Activated T-cell treated with anti-CD3 and anti-CD28 coated beads for 24 hours (primary cell): ENCODE measurements around the gene GAN.
A peak's percentile ranks its signal among the peaks of the same experiment; 100 is the strongest.

Source experiments
- DNase-seq: peaks from one replicate; pipeline ENCODE4 v3.0.0-alpha.2; 2020; ENCODE audit warnings: low read depth

Gene GAN

GRCh38 chr16:81314603-81315270 lies at the start of gene GAN:
GAN (plus strand) TSS chr16:81314962; CDS start chr16:81315114, 152 bp downstream.
- DNase-seq, result peak; percentile 92

GRCh38 chr16:81265052-81265451 lies 49.7 kb upstream of the GAN start:
- no peak for DNase-seq

GRCh38 chr16:81265658-81266451 lies 48.9 kb upstream of the GAN start:
- no peak for DNase-seq

GRCh38 chr16:81266680-81267095 lies 48.1 kb upstream of the GAN start:
- no peak for DNase-seq

- DNase-seq, result no peak
Observed at GRCh38 chr16:81268509-81268908, 46.3 kb upstream of the GAN start.

GRCh38 chr16:81273223-81273950 lies 41.4 kb upstream of the GAN start:
- DNase-seq, result no peak

- DNase-seq, result no peak
Observed at GRCh38 chr16:81275064-81275532, 39.7 kb upstream of the GAN start.

GRCh38 chr16:81275795-81276194 lies 39.0 kb upstream of the GAN start:
- no peak for DNase-seq

GRCh38 chr16:81276323-81276722 lies 38.4 kb upstream of the GAN start:
- DNase-seq, result no peak

GRCh38 chr16:81277541-81278080 lies 37.2 kb upstream of the GAN start:
- DNase-seq, result no peak

GRCh38 chr16:81278526-81278925 lies 36.2 kb upstream of the GAN start:
- no peak for DNase-seq

GRCh38 chr16:81279392-81279791 lies 35.4 kb upstream of the GAN start:
- no peak for DNase-seq

GRCh38 chr16:81280393-81280792 lies 34.4 kb upstream of the GAN start:
- no peak for DNase-seq

GRCh38 chr16:81283044-81283443 lies 31.7 kb upstream of the GAN start:
- DNase-seq, result no peak

GRCh38 chr16:81284995-81285600 lies 29.7 kb upstream of the GAN start:
- DNase-seq, result no peak

- DNase-seq, result no peak
Observed at GRCh38 chr16:81286190-81286589, 28.6 kb upstream of the GAN start.

- no peak for DNase-seq
Observed at GRCh38 chr16:81291117-81291516, 23.6 kb upstream of the GAN start.

GRCh38 chr16:81292936-81293335 lies 21.8 kb upstream of the GAN start:
- no peak for DNase-seq

- DNase-seq, result no peak
Observed at GRCh38 chr16:81293909-81294802, 20.6 kb upstream of the GAN start.

- DNase-seq, result no peak
Observed at GRCh38 chr16:81296631-81297030, 18.1 kb upstream of the GAN start.

GRCh38 chr16:81307770-81308169 lies 7.0 kb upstream of the GAN start:
- DNase-seq, result no peak
